ENCODE results near the gene PURB.
A peak's percentile ranks its signal among the peaks of the same experiment; 100 is the strongest.
"Not testable (repeated sequence)": the region's sequence is repeated elsewhere in the genome, so short reads cannot be mapped to it uniquely, and the experiment has no call there.

PURB gene

DNA sequence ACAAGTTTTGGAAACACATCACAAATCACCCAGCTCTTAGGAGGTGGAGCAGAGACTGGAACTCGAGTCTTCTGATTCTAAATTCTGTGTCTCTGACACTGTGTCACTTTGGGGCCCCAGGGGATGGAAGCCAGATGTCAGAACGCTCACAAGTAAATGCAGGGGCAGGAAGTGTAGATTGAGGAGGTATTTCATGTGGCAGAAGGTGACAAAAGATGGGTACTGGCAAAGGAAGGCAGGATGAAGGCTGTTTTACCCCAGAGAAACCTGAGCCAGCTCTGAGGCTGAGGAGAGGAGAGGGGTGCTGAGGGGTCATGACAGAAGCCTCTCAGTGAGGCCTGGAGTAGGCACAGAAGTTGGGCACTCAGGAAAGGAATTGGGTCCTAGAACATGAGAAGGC, 6.0 kb upstream of the PURB start:
- no peak for DNase-seq

DNA sequence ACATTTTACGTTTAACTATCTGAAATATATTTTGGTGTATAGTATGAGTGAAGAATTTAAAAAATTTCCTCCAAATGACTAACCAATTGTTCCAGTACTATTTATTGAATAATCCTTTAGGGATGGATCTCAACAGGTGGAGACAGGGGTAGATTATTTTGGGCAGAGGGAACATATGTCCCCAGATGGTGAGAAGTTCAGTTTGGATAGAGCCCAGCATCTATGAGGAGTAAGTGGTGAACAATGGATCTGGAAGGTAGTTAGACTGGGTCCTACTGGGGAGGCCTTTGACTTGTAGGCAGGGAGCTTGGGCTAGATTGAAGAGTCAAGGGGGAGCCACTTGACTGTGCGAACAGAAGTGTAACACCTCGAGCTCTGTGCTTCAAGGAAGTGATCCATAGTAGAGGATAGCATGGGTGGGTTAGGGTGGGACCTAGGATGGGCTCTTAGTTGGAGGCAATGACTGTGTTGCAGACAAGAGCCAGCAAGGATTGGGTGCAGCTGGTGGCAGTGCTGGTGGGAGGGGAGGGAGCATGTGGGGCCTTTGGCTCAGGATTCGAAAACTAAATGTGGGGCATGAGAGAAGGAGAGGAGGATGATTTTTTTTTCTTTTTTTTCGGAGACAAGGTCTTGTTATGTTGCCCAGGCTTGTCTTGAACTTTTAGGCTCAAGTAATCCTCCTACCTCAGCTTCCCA, 3.9 kb upstream of the PURB start:
- no peak for DNase-seq

DNA sequence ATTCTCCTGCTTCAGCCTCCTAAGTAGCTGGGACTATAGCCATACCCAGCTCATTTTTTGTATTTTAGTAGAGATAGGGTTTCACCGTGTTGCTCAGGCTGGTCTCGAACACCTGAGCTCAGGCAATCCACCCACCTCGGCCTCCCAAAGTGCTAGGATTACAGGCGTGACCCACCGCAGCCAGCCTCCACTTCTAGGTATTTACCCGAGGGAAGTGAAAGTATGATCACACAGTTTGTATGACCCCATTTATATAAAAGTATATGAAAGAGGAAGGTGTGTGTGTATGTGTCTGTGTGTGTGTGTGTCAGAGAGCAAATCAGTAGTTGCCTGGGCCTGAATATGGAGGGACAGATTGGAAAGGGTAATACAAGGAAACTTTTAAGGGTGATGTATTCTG, 2.0 kb upstream of the PURB start:
- DNase-seq, result no peak

DNA sequence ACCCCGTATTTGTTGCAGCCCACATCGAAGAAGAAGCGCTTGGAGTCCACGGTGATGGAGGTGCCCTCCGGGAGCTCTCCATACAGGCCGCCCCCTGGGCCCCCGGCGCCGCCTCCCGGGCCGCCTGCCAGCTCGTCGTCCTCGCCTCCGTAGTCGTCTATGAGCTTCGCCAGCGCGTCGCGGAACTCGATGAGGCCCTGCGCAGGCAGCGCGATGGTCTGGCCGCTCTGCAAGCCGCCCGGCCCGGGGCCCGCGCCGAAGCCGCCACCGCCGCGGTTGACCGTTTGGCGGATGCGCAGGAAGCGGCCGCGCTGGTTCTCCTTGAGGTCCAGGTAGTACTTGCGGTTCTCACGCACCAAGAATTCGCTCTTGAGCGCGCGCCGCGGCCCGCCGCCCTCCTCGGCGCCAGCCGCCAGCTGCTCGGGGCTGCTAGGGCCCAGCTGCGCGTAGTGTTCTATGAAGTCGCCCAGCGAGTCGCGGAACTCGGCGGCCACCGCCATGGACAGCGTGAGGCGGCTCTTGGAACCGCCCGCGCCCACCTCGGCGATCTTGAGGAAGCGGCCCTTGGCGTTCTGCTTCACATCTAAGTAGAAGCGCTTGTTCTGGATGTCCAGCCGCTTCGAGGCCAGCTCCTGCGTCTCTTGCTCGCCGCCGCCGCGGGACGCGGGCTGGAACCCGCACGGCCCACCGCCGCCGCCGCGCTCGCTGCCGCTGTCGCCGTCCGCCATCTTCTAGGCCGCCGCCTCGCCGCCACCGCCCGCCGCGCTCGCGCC, 523 bp downstream of the PURB start:
- no peak for DNase-seq

GRCh38 chr7:44883961-44884620, 1.2 kb downstream of the PURB start:
- DNase-seq, result no peak

DNA sequence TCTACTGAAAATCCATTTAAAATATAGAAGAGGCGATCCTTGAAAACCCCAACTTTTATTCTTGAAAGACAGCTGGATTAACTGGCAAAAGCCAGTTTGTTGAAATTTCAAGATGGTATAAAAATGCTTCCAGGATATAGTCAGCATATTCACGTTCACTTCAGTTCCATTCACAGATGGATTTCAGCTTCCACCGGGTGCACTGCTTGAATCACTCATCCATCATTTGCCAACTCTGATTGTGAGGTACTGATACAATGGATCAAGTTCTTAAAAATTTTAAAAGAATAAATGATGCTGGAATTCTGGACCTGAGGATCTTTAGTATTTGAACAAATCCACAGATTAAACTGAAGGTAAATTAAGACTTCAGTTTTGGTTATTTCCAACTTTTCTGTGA, 2.4 kb downstream of the PURB start:
- no peak for DNase-seq

DNA sequence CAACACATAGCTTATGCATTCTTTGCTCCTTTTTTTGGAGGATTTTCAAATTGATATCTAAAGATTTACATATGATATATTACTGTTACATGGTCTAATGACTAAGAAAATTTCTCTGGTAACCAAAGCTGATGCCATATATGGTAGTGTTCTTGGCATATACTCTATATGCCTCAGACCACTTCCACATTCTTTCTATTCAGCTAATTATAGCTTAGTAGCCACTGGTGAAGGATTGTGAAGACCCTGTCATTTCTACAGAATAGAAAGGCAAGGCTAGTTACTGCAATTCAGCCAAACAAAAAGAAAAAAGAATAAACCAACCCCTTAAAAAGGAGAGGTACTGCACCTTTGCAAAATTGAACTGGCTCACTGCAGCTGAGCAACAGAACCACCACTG, 3.7 kb downstream of the PURB start:
- DNase-seq, result no peak

DNA sequence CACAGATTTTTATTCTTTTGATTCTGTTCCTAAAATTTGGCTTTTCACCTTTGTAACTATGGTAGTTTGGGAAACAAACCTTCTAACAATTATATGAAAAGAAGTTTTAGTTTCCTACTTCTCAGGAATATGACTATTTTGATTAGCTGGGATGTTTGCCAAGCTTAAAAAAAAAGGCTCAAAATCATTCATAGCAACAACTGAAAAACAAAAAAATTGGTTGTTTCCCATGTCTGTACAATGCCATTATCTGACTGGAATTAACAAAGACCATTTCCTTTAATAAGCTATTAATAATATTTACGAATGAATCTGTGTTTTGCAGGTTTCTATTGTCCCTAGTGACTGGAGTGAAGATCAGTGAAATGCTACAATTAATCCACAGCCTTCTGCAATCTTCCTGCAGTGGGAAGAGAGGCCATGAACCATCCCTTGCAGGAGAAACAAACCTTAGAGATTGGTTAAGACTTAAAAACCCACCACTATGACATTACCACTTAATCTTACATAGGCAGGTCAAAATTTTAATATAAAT, 4.2 kb downstream of the PURB start:
- no peak for DNase-seq

DNA sequence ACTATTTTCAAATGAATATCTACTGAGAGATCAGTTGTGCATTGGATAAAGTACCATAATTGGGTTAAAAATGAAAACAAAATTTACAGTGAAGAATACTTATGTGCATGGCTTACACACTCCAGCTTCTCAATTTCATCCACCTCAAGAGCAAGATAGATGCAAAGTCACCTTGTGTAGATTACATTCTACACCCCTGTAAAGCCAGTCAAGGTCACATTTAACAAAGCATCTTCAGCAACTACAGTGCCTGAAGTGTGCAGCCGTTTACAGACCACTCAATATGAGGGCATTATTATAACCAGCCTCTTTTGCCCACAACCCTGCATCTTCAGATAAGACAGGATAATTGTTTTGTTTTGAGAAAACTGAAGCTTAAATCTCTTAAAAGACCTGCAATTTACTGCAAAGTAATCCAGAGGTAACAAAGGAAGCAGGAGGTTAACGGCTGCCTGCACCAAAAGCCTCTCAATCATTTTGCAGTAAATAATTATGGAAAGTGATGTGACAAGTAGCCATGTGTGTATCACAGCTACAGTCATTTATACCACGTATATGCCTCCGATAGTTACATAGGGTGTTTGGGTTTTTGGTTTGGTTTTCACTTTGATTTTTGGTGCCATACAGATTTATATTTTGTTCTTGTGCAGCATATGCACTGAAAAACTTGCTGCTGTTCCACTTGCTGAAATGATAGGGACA, 4.9 kb downstream of the PURB start:
- no peak for DNase-seq

DNA sequence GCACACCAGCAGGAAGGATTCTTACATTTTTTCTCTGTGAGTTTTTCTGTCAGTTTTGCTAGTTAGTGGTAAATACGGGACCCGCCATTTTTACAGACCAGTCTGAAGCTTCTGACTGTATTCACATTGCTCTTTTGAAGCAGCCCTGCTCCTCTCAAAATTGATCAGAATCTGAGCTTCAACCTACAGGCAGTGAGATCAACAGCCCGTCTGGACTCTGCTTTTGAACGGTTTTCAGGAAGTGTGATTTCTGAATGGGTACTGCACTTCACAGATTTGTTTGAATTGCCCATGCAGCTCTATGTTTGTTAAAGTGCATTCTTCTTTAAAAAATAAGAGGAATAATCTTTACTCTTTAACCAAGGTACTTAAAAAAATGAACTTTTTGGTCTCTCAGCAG, 8.9 kb downstream of the PURB start:
- DNase-seq, result no peak

DNA sequence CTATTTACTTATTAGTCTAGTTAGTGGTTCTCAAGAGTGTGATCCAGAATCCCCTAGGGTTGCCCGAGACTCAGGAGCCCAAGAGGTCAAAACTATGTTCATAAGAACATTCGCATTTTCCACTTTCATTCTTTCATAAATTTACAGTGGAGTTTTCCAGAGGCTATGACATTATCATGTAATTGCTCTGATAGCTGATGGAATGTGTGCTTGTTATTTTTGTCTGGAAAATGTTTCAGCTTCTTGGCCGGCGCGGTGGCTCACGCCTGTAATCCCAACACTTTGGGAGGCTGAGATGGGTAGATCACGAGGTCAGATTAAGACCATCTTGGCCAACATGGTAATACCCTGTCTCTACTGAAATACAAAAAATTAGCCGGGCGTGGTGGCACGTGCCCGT, 10.1 kb downstream of the PURB start:
- DNase-seq, result no peak

DNA sequence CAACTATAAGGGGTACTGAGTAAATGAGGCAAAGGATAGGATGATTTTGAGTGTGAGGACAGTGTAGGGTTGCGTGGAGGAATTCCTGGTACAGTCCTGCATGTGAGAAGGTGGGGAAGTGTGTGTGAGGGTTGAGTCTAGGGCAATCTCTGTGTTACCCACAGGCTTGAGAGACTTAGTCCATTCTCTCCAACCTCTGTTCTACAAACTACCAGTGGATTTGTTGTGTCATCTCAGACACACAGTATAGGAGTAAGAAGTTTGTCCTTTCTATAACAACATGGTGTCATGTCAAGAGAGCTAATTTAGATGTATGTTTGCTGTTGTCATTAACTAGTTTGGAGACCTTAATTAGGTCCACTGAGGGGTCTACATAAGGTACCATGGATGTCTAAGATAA, 12.5 kb downstream of the PURB start:
- DNase-seq, result no peak

DNA sequence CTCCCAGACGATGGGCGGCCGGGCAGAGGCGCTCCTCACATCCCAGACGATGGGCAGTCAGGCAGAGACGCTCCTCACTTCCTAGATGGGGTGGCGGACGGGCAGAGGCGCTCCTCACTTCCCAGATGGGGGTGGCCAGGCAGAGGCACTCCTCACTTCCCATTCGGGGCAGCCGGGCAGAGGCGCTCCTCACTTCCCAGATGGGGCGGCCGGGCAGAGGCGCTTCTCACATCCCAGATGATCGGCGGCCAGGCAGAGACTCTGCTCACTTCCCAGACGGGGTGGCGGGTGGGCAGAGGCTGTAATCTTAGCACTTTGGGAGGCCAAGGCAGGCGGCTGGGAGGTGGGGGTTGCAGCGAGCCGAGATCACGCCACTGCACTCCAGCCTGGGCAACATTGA, 13.4 kb downstream of the PURB start:
- DNase-seq, result not testable (repeated sequence)

DNA sequence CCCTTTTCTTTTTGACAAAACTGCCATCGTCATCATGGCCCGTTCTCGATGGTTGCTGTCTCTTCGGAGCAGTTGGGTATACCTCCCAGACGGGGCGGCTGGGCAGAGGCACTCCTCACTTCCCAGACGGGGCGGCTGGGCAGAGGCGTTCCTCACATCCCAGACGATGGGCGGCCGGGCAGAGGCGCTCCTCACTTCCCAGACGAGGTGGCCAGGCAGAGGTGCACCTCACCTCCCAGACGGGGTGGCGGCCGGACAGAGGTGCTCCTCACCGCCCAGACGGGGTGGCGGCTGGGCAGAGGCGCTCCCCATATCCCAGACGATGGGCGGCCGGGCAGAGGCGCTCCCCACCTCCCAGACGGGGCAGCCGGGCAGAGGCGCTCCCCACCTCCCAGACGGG, 14.6 kb downstream of the PURB start:
- not testable (repeated sequence) for DNase-seq

- DNase-seq, result not testable (repeated sequence)
These were observed 15.0 kb downstream of the PURB start for GRCh38 chr7:44870336-44870735.

- DNase-seq, result no peak
These were observed 18.0 kb downstream of the PURB start for GRCh38 chr7:44867073-44867995.

DNA sequence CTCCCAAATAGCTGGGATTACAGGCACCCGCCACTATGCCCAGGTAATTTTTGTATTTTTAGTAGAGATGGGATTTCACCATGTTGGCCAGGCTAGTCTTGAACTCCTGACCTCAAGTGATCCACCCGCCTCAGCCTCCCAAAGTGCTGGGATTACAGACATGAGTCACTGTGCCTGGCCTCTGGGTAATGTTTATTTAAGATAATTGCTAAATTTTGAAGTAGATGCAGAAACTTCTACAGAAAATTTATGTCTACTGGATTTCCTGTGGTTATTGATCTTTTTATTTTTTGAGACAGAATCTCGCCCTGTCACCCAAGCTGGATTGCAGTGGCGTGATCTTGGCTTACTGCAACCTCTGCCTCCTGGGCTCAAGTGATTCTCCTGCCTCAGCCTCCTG, 23.4 kb downstream of the PURB start:
- not testable (repeated sequence) for DNase-seq

DNA sequence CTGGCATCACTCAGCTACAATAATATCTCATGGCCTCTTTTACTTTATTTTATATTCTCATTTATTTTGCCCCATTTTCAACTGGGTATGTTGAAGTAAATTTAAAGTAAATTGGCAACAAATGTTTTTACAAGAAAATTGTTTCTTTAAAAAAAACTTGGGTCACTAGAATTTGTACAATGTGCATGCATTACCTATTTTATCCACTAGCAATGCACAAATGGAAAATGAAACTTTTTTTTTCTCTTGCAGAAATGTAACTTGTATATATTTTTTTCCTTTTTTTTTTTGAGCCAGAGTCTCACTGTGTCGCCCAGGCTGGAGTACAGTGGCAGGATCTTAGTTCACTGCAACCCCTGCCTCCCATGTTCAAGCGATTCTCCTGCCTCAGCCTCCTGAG, 27.2 kb downstream of the PURB start:
- no peak for DNase-seq

DNA sequence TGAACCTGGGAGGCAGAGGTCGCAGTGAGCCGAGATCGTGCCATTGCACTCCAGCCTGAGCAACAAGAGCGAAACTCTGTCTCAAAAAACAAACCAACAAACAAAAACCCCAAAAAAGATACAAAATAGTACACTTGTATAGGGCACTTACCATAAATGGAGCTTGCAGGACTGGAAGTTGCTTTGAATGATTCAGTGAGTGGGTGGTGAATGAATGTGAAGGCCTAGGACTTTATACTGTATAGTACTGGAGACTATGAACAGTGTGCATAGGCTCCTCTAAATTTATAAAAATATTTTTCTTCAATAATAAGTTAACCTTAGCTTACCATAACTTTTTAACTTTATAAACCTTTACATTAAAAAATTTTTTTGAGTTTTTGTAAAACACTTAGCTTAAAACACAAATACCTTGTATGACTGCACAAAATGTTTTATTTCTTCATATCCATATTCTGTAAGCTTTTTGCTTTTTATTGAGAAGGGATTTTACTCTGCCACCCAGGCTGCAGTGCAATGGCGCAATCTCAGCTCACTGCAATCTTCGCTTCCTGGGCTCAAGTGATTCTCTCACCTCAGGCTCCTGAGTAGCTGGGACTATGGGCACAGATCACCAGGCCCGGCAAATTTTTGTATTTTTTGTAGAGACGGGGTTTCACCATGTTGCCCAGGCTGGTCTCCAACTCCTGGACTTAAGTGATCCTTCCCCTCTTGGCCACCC, 30.5 kb downstream of the PURB start:
- peak; percentile 14 for DNase-seq

DNA sequence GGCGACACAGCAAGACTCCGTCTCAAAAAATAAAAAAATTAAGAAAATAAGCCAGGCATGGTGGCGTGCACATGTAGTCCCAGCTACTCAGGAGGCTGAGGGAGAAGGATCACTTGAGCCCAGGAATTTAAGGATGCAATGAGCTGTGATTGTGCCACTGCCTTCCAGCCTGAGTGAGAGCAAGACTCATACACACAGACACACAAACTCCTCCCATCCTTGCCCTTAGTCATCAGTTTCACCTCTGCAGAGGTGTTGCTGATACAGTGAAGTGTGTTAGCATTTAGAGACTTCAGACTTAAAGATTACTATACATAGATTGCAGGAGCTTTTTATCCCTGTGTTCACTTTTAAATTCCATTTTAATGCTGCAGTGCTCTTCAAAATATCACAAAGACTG, 31.9 kb downstream of the PURB start:
- no peak for DNase-seq

DNA sequence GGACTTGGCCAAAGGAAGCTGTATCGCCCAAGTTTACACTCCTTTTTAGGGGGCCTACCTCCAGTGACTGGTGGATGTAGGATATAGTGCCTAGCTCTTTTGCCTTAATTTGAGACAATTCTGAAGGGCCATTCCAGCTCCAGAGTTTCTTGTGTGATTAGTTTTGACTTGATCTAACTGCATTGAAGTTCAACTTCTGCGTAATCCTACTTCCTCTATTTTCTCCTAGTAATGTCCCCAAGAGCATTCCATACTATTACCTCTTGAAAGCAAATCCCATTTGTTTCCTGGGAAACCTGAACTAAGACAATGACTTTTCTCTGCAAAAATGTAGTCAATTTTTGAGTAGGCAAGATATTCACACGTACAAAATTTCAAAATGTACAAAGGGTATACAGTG, 32.7 kb downstream of the PURB start:
- no peak for DNase-seq

Measured in GF-D8 (cell line).